Neural cell (in vitro differentiated cells): ENCODE data around the gene VAT1L.

ENCODE experiments used
- CTCF ChIP-seq: fragments of 450-650 bp; IDR thresholded peaks from 2 replicates; pipeline ENCODE4 v1.5.1; 2014; ENCODE audit warnings: antibody characterized with exemption, mild to moderate bottlenecking, moderate library complexity; ENCODE audit not compliant: poor library complexity, severe bottlenecking
- EP300 ChIP-seq: fragments of 450-650 bp; conservative IDR thresholded peaks from 2 replicates; pipeline ENCODE4 v1.6.1; 2014; ENCODE audit warnings: antibody characterized with exemption, mild to moderate bottlenecking, moderate library complexity; ENCODE audit not compliant: poor library complexity, severe bottlenecking
- EZH2 ChIP-seq: fragments of 200-600, 300-800 bp; shearing (Covaris generic), sonication (generic); IDR thresholded peaks from 2 replicates; pipeline ENCODE4 v1.6.1; 2014; ENCODE audit warnings: antibody characterized with exemption, low read length, borderline replicate concordance, mild to moderate bottlenecking; ENCODE audit not compliant: insufficient read depth, poor library complexity, severe bottlenecking
- MXI1 ChIP-seq: fragments of 450-650 bp; conservative IDR thresholded peaks from 2 replicates; pipeline ENCODE4 v1.6.1; 2014; ENCODE audit warnings: antibody characterized with exemption, mild to moderate bottlenecking; ENCODE audit not compliant: poor library complexity, severe bottlenecking
- SMC3 ChIP-seq: fragments of 450-650 bp; conservative IDR thresholded peaks from 2 replicates; pipeline ENCODE4 v1.6.1; 2014; ENCODE audit warnings: antibody characterized with exemption, mild to moderate bottlenecking, moderate library complexity; ENCODE audit not compliant: poor library complexity
- TAF1 ChIP-seq: IDR thresholded peaks from 2 replicates; pipeline ENCODE4 v1.6.1; 2012; ENCODE audit warnings: low read depth

- TF ChIP-seq CTCF (no peak), EZH2 (no peak), SMC3 (no peak), EP300 (no peak), TAF1 (no peak), MXI1 (no peak)
These were observed 42.4 kb upstream of the VAT1L start for GRCh38 chr16:77745972-77746371.
